GM12865 (cell line): ENCODE results near the gene CYB561D2.

Experiments used
- DNase-seq: peaks from one replicate; pipeline ENCODE4 v3.0.0; 2010; ENCODE audit warnings: low read depth
- H3K4me3 ChIP-seq: 2 replicates; pipeline ENCODE4 v1.5.1; 2011; ENCODE audit warnings: mild to moderate bottlenecking, low read depth, low read length, control low read depth
- CTCF ChIP-seq: IDR thresholded peaks from 2 replicates; pipeline ENCODE4 v1.5.1; 2011; ENCODE audit warnings: low read length, control low read depth, low read depth, inconsistent platforms; ENCODE audit not compliant: insufficient read depth; ENCODE audit errors: missing control alignments

CYB561D2 gene

GRCh38 chr3:50337175-50337861 is 13.3 kb upstream of the CYB561D2 start:
- no peak for TF ChIP-seq CTCF
- H3K4me3 ChIP-seq, result peak overlapping the region; percentile 96
- DNase-seq, result peak; percentile 100

GRCh38 chr3:50338965-50339364 is 11.7 kb upstream of the CYB561D2 start:
- TF ChIP-seq CTCF, result no peak
- DNase-seq, result no peak
- H3K4me3 ChIP-seq, result peak overlapping the region; percentile 96

GRCh38 chr3:50339485-50340146 is 11.0 kb upstream of the CYB561D2 start:
- no peak for DNase-seq
- H3K4me3 ChIP-seq, result peak overlapping the region; percentile 96
- TF ChIP-seq CTCF, result no peak

GRCh38 chr3:50340147-50340447 is 10.6 kb upstream of the CYB561D2 start:
- DNase-seq, result no peak
- TF ChIP-seq CTCF, result no peak
- H3K4me3 ChIP-seq, result peak overlapping the region; percentile 96

- DNase-seq, result peak; percentile 92
- no peak for TF ChIP-seq CTCF
- H3K4me3 ChIP-seq, result peak within 1 kb of the TSS; percentile 96
Observed at GRCh38 chr3:50340448-50341329, 10.0 kb upstream of the CYB561D2 start, which contains the start of gene RASSF1. Gene RASSF1, minus strand, starts transcription at chr3:50340836. Its CDS starts 31 bp downstream, at chr3:50340805.

- DNase-seq, result no peak
- no peak for TF ChIP-seq CTCF
- peak overlapping the region; percentile 96 for H3K4me3 ChIP-seq
Observed at GRCh38 chr3:50341537-50341936, 9.1 kb upstream of the CYB561D2 start.
